C4-2B (cell line): ENCODE measurements around the gene STAT4.

Experiments
- H3K27ac ChIP-seq: fragments of 450-650 bp; 2 replicates; pipeline ENCODE4 v1.5.1; 2017
- ZFX ChIP-seq: fragments of 450-650 bp; IDR thresholded peaks from 2 replicates; pipeline ENCODE4 v1.6.1; 2017
- TF ChIP-seq, protein P1 (sequence below): fragments of 450-650 bp; conservative IDR thresholded peaks from 2 replicates; pipeline ENCODE4 v1.5.1; 2017; ENCODE audit warnings: mild to moderate bottlenecking

The STAT4 gene

GRCh38 chr2:191174442-191174841 lies 23.6 kb upstream of the STAT4 start:
- no peak overlapping the region for H3K27ac ChIP-seq
- TF ChIP-seq ZFX, result no peak
- TF ChIP-seq, protein P1, sequence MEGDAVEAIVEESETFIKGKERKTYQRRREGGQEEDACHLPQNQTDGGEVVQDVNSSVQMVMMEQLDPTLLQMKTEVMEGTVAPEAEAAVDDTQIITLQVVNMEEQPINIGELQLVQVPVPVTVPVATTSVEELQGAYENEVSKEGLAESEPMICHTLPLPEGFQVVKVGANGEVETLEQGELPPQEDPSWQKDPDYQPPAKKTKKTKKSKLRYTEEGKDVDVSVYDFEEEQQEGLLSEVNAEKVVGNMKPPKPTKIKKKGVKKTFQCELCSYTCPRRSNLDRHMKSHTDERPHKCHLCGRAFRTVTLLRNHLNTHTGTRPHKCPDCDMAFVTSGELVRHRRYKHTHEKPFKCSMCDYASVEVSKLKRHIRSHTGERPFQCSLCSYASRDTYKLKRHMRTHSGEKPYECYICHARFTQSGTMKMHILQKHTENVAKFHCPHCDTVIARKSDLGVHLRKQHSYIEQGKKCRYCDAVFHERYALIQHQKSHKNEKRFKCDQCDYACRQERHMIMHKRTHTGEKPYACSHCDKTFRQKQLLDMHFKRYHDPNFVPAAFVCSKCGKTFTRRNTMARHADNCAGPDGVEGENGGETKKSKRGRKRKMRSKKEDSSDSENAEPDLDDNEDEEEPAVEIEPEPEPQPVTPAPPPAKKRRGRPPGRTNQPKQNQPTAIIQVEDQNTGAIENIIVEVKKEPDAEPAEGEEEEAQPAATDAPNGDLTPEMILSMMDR, result no peak

GRCh38 chr2:191173206-191173605 lies 22.4 kb upstream of the STAT4 start:
- H3K27ac ChIP-seq, result no peak overlapping the region
- TF ChIP-seq, protein P1, result no peak
- TF ChIP-seq ZFX, result no peak

- TF ChIP-seq ZFX, result no peak
- TF ChIP-seq, protein P1, result no peak
- H3K27ac ChIP-seq, result no peak overlapping the region
Observed at GRCh38 chr2:191171708-191172355, 21.0 kb upstream of the STAT4 start.

- TF ChIP-seq ZFX, result no peak
- TF ChIP-seq, protein P1, result no peak
- H3K27ac ChIP-seq, result no peak overlapping the region
Observed at GRCh38 chr2:191171286-191171685, 20.5 kb upstream of the STAT4 start.

DNA sequence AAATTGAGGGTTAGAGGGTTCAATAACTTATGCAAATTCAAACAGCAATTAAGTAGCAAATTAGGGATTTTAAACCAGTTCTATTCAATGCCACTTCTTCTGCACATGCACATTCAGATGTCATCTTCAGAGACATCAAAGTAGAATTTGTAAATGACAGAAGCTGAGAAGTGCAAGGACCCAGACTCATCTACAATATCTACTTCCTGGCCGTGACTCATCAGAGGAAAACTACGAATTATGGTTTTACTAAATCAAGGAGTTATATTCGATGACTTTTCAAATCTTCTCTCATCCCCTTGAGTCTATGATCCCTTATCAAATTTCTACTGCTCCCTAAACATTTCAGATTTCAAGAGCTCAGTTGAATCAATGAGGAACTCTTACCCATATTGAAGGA lies 20.0 kb upstream of the STAT4 start:
- TF ChIP-seq, protein P1, result no peak
- TF ChIP-seq ZFX, result no peak
- H3K27ac ChIP-seq, result no peak overlapping the region

DNA sequence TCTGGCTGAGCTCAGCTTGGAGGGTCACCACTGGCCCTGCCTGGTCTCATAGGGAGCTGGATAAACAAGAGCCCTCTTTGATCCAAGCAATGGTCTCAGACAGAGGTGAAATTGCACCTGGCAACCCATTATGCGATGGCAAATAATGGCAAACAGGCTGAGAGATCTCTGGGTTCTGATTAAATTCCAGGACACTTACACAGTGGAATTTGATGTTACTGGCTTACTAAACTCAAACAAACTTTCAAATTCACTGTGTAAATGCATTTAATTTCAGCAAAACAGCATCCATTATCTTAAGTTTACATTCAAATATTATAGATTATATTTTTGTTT lies 19.5 kb upstream of the STAT4 start:
- no peak for TF ChIP-seq ZFX
- TF ChIP-seq, protein P1, result no peak
- H3K27ac ChIP-seq, result no peak overlapping the region

DNA sequence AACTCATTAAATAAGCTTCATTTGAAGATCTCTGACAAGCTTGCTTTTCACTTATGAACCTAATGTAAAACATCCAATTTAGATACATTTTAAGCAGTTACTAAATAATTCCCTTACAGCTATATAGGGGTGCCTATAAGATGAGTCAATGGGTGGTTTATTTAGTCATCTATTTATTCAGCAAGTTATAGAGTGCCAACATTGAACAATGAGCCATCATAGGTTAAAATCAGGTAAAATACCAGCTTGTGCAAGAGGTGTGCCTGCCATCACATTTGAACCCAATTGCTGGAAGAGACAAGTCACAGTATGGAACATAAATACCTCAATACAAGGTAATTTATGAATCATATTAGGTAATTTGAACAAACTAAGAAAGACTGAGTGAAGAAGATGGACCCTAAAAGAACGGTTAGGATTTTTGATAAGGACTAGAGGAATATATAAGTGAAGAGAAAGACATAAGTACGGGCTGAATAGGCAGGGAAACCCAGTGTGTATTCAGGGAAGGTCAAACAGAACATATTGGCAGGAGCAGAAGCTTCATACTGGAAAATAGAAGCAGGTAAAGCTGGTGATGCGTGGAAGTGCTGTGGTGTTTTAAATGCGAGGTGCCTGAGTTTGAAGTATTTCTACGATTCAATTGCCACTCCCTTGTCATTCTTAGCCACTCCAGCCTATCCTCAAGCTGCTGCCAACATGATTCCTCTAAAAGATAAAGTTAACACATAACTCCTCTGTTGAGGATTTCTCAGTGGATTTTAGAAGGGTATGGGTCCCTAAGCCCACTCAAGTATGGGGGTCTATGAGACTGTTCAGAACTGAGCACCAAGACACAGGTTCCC lies 18.9 kb upstream of the STAT4 start:
- no peak for TF ChIP-seq ZFX
- TF ChIP-seq, protein P1, result no peak
- H3K27ac ChIP-seq, result no peak overlapping the region
